ENCODE measurements around the gene SLC41A2.

GRCh38 chr12:104960464-104960863, 2.4 kb upstream of the SLC41A2 start:
- TF ChIP-seq CTCF (IDR thresholded peaks at IDR 0.05) (no peak), EZH2 (IDR thresholded peaks at IDR 0.05; ENCODE audit: borderline replicate concordance, insufficient read depth, low read depth, low read length, poor library complexity, severe bottlenecking) (no peak)
